ENCODE data around the gene RNF44.

- TF ChIP-seq JUND (IDR thresholded peaks at IDR 0.05) (no peak), TAF1 (conservative IDR thresholded peaks at IDR 0.05) (no peak), CTCF (IDR thresholded peaks at IDR 0.05; ENCODE audit: low read depth, low read length, missing input control) (no peak), FOXA1 (IDR thresholded peaks at IDR 0.05) (no peak)
- TF ChIP-seq, protein P1, sequence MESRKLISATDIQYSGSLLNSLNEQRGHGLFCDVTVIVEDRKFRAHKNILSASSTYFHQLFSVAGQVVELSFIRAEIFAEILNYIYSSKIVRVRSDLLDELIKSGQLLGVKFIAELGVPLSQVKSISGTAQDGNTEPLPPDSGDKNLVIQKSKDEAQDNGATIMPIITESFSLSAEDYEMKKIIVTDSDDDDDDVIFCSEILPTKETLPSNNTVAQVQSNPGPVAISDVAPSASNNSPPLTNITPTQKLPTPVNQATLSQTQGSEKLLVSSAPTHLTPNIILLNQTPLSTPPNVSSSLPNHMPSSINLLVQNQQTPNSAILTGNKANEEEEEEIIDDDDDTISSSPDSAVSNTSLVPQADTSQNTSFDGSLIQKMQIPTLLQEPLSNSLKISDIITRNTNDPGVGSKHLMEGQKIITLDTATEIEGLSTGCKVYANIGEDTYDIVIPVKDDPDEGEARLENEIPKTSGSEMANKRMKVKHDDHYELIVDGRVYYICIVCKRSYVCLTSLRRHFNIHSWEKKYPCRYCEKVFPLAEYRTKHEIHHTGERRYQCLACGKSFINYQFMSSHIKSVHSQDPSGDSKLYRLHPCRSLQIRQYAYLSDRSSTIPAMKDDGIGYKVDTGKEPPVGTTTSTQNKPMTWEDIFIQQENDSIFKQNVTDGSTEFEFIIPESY (IDR thresholded peaks at IDR 0.05), result no peak
These were observed 12.2 kb downstream of the RNF44 start for GRCh38 chr5:176524987-176525386.

All from liver (tissue), 3 donors.